Stomach (tissue), 9 donors: ENCODE measurements around the gene ZC3HAV1. TPM values are rescaled to one million over a fixed set of nuclear protein-coding genes. Genes with fewer than 3 reads are reported as not detected.
"Not testable (repeated sequence)": the region's sequence is repeated elsewhere in the genome, so short reads cannot be mapped to it uniquely, and the experiment has no call there.

ENCODE experiments used
- DNase-seq, 2 donors: peaks; one replicate each; pipeline versions ENCODE4 v3.0.0 to v3.0.0-alpha.2; 2013 to 2019
- H3K27ac ChIP-seq, 5 donors: fragments of 200-600 bp in 4 of 5; sonication (generic) in 4 of 5; one replicate each; pipeline ENCODE4 v1.5.1; 2013 to 2019; ENCODE audit warnings: mild to moderate bottlenecking in 1 of 5, moderate library complexity in 1 of 5
- H3K27me3 ChIP-seq, 3 donors: fragments of 200-600 bp; sonication (generic); one replicate each; pipeline ENCODE4 v1.5.1; 2017 to 2019; ENCODE audit warnings: mixed run types in 1 of 3
- H3K36me3 ChIP-seq, 4 donors: fragments of 200-600 bp; sonication (generic); 1 replicate in 3 of 4; 2 replicates in 1 of 4; pipeline ENCODE4 v1.5.1; 2016 to 2019
- H3K4me1 ChIP-seq, 4 donors: fragments of 200-600 bp; sonication (generic); one replicate each; pipeline ENCODE4 v1.5.1; 2016 to 2019
- H3K4me3 ChIP-seq, 4 donors: fragments of 200-600 bp; sonication (generic) in 3 of 4; one replicate each; pipeline ENCODE4 v1.5.1; 2016 to 2019; ENCODE audit warnings: mild to moderate bottlenecking in 1 of 4
- H3K9me3 ChIP-seq, 4 donors: fragments of 200-600 bp; sonication (generic); one replicate each; pipeline ENCODE4 v1.5.1; 2016 to 2019
- EP300 ChIP-seq: sonication (generic); formaldehyde crosslinking; IDR thresholded peaks from one replicate; pipeline ENCODE4 v1.6.1; 2017; ENCODE audit warnings: antibody characterized with exemption
- POLR2A ChIP-seq, 4 donors: fragments of 450-650 bp; IDR thresholded peaks; one replicate each; pipeline ENCODE4 v1.6.1; 2016; ENCODE audit warnings: antibody characterized with exemption in 4 of 4, control low read depth in 2 of 4, mild to moderate bottlenecking in 1 of 4, moderate library complexity in 1 of 4
- POLR2AphosphoS5 ChIP-seq, 3 donors: sonication (generic); formaldehyde crosslinking; IDR thresholded peaks; one replicate each; pipeline ENCODE4 v1.6.1; 2016; ENCODE audit warnings: antibody characterized with exemption in 3 of 3
- WGBS, 5 donors: extraction: QIAGEN DNeasy Blood & Tissue Kit in 3 of 5; methylation state at CpG; one replicate each; pipeline versions ENCODE4 v1.1.5 to v1.1.7; 2013 to 2018; 5-methylcytosine and 5-hydroxymethylcytosine counted together
- intact Hi-C: fragments of 100-400 bp; cut with DNase I; formaldehyde crosslinking; loops from one replicate; pipeline ENCODE4 v1.15.1; 2023; ENCODE audit warnings: low total_unique reads
- polyA plus RNA-seq, 3 donors: library from polyadenylated mRNA; stranded (reverse); fragments of 200-250 nt; gene quantifications; one replicate each; pipeline ENCODE4 v1.2.3, GENCODE V29; 2013
- total RNA-seq, 5 donors: library from RNA; depleted of rRNA; stranded (reverse); fragments of >200 nt; gene quantifications; one replicate each; pipeline versions ENCODE4 v1.1.0 to v1.2.3, GENCODE V29; 2014 to 2016
- TF ChIP-seq, protein P1 (sequence below), 7 experiments: fragments of 450-650 bp in 4 of 7; fragments of 200-600 bp in 3 of 7; sonication (generic) in 3 of 7; IDR thresholded peaks; one replicate each; pipeline ENCODE4 v1.5.1; 2016 to 2019; ENCODE audit warnings: antibody characterized with exemption in 7 of 7, control low read depth in 2 of 7, mild to moderate bottlenecking in 1 of 7
- donor health status: healthy with polysubstance abuse.
- donor health status: Bipolar disorder and iron deficiency.
- donor health status: healthy.

The ZC3HAV1 gene
- total and polyA plus RNA-seq, 8 donors = 5.5 to 34.3 (median 12.9) TPM

GRCh38 chr7:139125657-139126056 is 16.1 kb upstream of the ZC3HAV1 start:
- no peaks in the 10 kb centered on the region for H3K36me3 ChIP-seq
- intact Hi-C loops = no loop called here
- no peak overlapping the region for H3K4me3 ChIP-seq
- no peak overlapping the region for H3K27ac ChIP-seq
- peaks cover 0 to 15% (median 0%) of the 10 kb centered on the region in 3 donors for H3K27me3 ChIP-seq
- H3K9me3 ChIP-seq = no peaks in the 10 kb centered on the region
- peak in 1 of 2 donors; percentile 27 for DNase-seq
- 23 to 48% (median 30%) methylated on average over 7 of the region's 7 CpGs for whole genome bisulfite sequencing, 5 donors
- TF ChIP-seq, protein P1, sequence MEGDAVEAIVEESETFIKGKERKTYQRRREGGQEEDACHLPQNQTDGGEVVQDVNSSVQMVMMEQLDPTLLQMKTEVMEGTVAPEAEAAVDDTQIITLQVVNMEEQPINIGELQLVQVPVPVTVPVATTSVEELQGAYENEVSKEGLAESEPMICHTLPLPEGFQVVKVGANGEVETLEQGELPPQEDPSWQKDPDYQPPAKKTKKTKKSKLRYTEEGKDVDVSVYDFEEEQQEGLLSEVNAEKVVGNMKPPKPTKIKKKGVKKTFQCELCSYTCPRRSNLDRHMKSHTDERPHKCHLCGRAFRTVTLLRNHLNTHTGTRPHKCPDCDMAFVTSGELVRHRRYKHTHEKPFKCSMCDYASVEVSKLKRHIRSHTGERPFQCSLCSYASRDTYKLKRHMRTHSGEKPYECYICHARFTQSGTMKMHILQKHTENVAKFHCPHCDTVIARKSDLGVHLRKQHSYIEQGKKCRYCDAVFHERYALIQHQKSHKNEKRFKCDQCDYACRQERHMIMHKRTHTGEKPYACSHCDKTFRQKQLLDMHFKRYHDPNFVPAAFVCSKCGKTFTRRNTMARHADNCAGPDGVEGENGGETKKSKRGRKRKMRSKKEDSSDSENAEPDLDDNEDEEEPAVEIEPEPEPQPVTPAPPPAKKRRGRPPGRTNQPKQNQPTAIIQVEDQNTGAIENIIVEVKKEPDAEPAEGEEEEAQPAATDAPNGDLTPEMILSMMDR (IDR thresholded peaks at IDR 0.05) = no peak
- TF ChIP-seq POLR2A (IDR thresholded peaks at IDR 0.05) = no peak
- TF ChIP-seq POLR2AphosphoS5 (IDR thresholded peaks at IDR 0.05) = no peak
- no peak for TF ChIP-seq EP300
- H3K4me1 ChIP-seq = no peaks in the 10 kb centered on the region

DNA sequence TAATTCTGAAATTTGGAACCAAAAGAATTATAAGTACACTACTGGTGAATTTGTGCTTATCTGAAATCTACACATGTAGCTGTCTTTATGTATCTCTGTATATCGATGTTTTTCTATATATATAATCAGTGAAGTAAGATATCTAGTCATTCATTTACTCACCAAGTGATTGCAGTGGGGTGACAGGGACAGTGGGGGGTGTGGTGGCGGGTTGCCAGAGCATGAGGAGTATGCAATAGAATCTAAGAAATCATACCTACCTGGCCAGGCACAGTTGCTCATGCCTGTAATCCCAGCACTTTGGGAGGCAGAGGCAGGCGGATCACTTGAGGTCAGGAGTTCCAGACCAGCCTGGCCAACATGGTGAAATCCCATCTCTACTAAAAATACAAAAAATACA is 15.5 kb upstream of the ZC3HAV1 start:
- 68 to 87% (median 71%) methylated on average over 3 of the region's 3 CpGs for WGBS, 5 donors
- intact Hi-C loops, DNase-seq: not testable (repeated sequence)

GRCh38 chr7:139124084-139124914 is 14.8 kb upstream of the ZC3HAV1 start:
- Histone ChIP-seq H3K9me3 (no peaks in the 10 kb centered on the region), H3K27me3 (peaks cover 0 to 16% (median 0%) of the 10 kb centered on the region in 3 donors), H3K4me3 (no peak overlapping the region), H3K27ac (no peak overlapping the region), H3K4me1 (peaks cover 0 to 5% (median 2%) of the 10 kb centered on the region in 4 donors), H3K36me3 (no peaks in the 10 kb centered on the region)
- TF ChIP-seq EP300 (no peak), POLR2A (IDR thresholded peaks at IDR 0.05) (no peak), POLR2AphosphoS5 (IDR thresholded peaks at IDR 0.05) (no peak)
- TF ChIP-seq, protein P1 (IDR thresholded peaks at IDR 0.05) = no peak
- WGBS, 5 donors = 67 to 73% (median 67%) methylated on average over 4 of the region's 4 CpGs
- intact Hi-C loops = no loop called here
- no peak for DNase-seq

More for the DNA sequence above, 15.5 kb upstream of the ZC3HAV1 start:
- not testable (repeated sequence) for H3K27ac ChIP-seq, H3K4me3 ChIP-seq, H3K36me3 ChIP-seq, H3K4me1 ChIP-seq, H3K9me3 ChIP-seq
- peaks cover 0 to 16% (median 0%) of the 10 kb centered on the region in 3 donors for H3K27me3 ChIP-seq

DNA sequence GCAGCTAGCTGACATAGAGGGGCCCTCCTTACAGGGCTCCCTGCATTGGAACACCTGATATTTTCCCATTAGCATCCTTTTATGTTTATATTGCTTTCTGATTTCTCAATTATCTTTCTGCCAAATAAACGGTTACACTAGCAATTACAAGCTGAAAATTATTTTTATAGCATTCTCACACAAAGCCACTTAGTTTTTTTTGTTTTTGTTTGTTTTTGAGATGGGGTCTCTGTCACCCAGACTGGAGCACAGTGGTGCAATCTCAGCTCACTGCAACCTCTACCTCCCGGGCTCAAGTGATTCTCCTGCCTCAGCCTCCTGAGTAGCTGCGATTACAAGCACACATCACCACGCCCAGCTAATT is 9.9 kb upstream of the ZC3HAV1 start:
- Histone ChIP-seq H3K36me3 (no peaks in the 10 kb centered on the region), H3K27ac (peak overlapping the region in 2 of 5 donors; percentile 58 to 61), H3K4me3 (no peak overlapping the region), H3K9me3 (no peaks in the 10 kb centered on the region), H3K4me1 (peaks cover 14 to 24% (median 14%) of the 10 kb centered on the region in 4 donors), H3K27me3 (peaks cover 0 to 12% (median 0%) of the 10 kb centered on the region in 3 donors)
- DNase-seq = no peak
- TF ChIP-seq, protein P1 (IDR thresholded peaks at IDR 0.05) = no peak
- TF ChIP-seq EP300 = no peak
- no peak for TF ChIP-seq POLR2AphosphoS5 (IDR thresholded peaks at IDR 0.05)
- TF ChIP-seq POLR2A (IDR thresholded peaks at IDR 0.05) = no peak
- WGBS, 5 donors = 80 to 88% (median 83%) methylated on average over 4 of the region's 4 CpGs
- intact Hi-C loops = no loop called here
